Stimulated activated CD4-positive, alpha-beta T cell treated with anti-CD3 and anti-CD28 coated beads, Interleukin-2, amount 100 ng/mL, for 4 hours (primary cell): ENCODE results near the gene MTUS2.

Experiments
- DNase-seq: peaks from one replicate; pipeline ENCODE4 v3.0.0-alpha.2; 2020; ENCODE audit warnings: low read depth

The MTUS2 gene

DNA sequence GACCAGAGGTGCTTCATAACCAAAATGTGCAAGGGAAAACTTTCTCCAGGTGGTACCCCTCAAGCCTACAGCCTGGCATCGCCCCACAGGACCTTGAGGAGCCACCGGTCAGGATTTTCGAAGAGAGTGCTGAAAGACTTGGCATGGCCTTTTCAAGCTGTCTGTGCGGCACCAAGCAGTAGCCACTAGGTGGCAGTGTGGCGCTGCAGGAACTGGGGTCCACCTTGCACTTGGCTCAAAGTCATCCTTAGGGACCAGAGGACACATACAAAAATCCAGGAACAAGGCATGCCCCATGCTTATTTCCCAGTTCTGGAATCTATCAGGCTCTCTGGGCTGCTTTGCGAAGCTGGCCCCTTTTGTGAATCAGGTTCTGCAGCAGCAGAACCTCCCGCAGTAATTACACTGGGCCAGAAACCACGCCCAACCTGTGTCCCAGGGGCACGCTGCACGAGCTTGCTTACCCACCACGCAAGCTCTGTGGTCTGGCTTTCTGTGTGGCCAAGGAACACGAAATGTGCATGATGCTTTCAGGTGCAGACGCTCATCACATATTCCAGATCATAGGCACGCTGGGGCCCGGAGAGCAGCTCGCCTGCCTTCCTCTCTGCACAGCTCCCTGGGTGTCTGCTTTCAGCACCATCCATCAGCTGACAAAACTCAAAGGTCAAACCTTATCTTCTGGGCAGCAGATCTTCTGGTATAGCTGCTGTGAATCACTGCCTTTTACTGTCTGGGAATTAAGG, 688.2 kb downstream of the MTUS2 start:
- peak; percentile 51 for DNase-seq

DNA sequence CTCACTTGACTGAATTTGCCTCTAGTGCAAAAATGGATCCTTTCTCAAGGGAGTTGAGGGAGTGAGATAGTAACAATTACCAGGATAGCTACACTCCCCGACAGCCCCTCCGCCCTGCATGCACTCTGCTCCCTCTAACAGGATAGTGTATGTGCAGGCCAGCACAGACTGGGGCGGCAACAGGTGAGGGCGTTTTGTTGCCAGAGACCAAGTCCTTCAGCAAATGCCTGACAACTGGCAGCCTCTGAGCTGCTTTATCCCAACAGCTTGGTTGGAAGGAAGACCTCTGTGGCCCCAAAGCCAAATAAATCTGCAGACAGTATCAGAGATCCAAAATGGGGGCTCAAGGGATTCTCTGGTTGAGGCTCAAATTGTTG, 688.7 kb downstream of the MTUS2 start:
- DNase-seq = no peak

DNA sequence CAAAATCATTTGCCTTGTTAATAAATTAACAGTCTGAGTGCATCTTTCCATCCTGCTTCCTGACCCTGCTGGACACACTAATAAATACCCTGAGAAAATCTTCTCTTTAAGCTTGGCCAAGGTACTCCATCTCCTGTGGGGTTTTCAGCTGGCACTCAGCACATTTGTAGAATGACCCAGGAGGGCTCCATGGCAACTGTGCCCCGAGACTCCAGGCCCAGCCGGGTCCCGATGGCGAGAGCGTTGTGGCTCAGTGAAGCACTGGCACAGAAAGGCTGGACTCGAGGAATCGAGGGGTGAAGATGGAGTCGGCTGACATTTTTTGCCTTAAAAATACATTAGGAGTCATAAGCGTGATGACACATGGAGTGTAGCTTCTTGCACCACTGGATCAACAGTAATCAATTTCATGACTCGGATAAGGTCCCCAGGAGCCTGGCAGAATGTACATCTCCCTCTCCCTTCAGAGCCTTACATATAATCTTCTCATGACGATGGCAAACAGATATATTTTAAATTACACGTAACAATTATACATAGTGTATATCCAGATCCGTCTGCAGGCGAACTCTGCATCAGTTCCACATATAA, 690.0 kb downstream of the MTUS2 start:
- DNase-seq = no peak

DNA sequence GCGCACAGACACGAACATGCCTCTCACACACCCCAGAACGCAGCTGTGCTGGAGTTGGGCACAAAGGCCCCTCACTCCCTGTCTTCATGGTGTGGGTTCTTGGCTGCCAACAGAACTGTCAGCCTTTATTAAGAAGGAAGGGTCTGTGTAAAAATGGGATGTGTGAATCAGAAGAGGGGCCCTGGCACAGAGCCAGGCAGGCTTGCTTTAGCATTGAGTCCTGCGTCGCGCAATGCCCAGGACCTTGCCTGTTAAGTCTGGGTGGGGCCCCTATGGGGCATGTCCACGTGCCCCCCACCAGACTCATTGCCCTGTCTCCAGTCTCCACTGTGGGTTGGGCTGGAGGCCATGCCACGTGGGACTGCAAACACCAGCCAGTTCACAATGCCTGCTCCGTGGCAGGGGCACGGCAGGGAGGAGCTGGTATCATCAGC, 690.5 kb downstream of the MTUS2 start:
- no peak for DNase-seq

DNA sequence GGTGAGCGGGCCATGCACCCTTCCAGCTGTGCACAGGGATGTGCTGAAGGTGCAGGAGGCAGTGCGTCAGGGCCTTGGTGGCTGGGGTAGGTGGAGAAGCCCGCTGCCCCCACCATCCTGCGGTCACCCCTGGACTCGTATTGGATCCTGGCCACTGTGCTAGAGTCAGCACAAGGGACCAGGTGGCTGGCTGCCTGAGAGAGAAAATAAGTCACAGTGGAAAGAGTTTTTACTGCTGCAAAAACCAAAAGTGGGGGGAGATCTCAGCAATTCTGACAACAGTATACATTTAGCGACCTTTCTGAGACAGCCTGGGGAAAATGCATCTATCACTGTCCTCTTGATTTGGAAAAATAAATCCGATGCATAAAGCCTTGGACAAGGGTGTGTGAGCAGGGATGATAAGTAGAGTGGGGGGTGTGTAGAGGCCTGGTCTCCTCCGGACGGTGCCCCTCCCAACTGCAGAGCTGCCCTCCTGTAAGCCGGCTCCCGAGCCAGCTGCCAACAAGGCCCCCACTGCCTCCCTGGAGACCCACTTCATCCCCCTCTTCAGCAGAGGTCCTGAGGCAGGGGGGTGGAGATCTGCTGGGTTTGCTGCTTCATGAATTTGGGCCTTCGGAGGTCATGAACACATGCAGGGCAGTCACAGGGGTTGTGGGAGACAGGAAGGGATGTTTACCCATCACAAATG, 691.1 kb downstream of the MTUS2 start:
- no peak for DNase-seq

DNA sequence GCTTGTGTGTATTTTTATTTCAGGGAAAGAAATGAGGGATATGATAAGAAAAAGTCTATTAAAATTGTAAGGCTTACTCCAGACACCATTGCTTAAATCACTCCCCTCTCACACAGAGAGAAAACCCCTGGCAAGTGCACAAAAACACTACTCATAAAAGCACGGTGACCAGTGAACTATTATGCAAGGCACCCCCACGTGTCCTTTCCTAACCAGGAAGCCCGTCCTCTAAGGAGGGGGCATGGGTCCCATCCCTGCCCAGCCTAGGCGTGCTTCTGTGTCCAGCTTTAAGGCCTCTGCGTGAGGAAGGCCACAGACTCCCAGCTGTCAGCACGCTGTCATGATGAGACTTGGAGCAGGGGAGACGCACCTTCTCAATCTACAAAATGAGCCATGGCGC, 691.8 kb downstream of the MTUS2 start:
- no peak for DNase-seq

DNA sequence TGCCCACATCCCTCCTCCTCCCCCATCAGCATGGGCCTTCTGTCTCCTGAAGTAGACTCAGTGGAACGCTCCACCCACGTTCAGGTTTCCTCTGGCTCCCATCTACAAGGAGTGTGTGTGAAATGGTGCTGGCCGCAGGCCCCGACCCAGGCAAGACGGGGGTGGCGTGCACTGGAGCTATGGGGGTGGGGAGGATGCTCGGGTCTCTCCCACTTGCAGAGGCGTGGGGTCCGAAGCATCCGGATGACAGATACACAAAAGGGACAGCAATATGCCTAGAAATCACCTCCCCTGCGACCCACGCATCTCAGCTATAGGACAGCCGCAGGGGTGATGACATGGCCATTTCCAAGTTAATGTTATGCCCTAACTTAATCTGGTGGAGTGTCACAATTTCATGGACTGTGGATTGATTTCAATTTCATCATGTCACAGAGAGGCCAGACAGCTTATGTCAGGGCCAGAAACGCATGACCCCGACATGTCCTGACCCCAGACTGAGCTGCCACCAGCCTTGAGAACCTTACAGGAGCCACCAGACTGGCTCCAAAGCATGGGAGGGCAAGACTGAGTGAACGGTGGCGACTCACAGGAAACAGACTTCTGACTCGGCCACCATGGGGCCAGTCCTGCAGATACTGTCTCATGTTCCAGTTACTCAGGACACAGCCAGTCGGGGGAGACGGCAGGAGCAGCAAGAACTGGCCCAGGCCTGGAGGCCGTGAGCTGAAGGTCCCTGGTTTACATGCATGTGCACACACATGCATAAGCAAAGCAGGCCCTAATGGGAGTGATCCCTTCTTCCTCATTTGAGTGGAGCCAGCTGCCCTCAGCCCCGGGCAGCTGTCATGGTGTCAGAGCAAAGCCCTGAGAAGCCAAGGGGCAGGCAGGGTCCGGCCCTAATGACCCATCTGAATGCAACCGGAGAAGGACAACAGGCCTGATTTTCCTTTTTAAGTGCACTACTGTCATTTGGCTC, 693.2 kb downstream of the MTUS2 start:
- no peak for DNase-seq

DNA sequence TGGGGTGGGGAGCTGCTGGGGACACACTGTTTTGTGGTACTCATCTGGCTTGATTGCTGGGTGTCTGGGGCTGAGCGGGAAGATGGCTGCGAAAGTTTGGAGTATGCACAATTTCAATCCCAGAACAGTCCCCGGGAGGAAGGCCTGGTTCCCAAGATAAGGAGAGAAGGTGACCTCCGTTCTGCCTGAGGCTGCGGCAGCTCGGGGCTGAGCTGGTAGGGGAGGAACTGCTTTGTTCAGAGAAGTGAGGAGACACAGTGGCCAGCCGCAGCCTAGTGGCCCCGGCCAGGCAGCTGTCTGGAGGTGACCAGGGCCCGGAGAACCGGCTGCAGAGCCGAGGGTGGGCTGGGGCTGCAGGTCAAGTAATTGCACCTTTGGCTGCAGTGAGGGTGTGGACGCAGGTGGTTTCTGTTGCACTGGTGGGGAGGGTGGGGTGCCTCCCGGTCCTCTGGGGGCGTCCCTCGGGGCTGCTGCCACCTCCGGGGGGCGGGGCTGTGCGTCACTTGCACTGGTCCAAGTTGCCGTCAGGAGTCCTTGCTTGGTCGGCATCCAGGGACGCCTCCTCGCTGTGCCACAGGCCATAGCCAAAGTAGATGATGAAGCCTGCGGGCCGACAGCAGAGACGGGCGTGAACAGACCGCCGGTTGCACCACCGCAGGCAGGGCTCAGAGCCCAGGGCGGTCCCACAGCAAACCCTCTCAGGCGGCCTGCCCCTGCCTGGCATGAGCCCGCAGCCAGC, 694.0 kb downstream of the MTUS2 start:
- DNase-seq = no peak

DNA sequence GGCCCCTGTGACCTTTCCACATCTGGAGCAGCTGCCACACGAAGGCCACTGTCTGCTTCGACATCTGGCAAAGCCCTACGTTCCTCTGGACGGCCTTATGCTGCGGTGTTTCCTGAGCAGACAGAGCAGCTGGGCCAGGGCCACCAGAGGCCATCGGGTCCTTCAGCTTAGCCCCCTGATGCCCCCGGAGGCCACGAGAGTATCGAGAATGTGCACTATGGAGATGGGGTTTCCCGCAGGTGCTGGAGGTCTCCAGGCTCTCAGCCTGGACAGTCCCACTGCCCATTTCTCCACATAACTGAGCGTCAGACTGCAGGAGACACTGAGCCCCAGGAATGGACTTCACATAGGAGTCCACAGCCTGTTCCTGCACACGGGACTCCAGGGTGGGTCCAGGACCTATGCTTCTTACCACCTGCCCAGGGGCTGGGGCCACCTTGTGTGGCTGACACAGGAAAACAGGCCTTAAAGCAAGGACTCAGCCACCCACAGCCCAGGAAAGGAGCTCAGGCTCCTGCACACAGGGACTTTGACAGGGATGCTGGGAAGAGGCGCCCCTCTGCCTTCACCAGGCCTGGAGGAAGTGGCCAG, 694.7 kb downstream of the MTUS2 start:
- no peak for DNase-seq

DNA sequence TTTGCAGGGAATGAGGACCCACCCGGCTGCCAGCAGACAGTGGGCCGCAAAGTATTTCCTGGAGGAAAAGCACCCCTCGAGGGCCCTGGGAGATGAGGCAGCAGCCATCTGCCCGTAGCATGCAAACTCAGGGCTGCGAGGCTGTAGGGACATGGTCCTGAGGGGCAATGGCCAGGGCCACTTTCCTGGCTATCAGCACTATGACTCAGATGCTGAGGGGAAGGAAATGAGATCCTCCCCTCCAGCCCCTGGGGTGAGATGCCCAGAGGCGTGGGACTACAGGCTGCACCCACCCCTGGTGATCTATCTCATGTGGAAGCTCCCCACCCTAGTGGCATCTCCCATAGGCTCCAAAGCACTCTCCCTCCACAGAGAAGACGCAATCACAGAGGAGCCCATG, 695.2 kb downstream of the MTUS2 start:
- no peak for DNase-seq

DNA sequence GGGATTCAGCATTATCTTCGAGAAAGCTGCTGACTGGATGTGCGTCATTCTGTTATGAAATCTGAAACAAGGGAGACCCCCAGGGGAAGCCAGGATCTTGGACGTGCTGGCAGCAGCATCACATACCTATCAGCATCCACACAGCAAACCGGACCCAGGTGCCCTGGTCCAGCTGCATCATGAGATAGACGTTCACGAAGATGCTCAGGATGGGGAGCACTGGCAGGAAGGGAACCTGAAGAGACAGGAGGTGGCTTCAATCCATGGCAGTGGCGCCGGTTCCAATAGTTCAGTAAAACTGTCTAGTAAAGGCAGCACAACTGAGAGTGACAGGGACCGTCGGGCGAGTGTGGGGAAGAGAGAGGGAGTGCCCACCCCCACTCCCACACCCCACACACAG, 695.9 kb downstream of the MTUS2 start:
- no peak for DNase-seq

DNA sequence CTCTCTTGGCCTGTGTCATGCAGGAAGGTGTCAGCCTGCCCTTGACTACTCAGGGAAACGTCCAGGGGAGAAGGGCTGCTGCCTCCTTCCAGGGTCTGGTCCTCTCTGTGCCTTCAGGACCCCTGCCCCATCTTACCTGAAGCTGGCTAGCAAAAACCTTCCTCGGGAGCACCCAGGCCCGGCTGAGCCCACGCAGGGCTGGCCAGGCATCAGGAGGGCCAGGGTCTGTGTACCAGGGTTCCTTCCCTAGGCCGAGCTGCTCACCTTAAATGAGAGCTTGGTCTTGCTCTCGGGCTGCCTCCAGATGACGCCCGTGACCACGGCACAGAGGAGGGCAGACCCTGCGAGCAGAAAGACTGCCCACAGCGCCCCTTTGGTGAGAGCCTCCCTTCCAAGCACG, 696.7 kb downstream of the MTUS2 start:
- no peak for DNase-seq

DNA sequence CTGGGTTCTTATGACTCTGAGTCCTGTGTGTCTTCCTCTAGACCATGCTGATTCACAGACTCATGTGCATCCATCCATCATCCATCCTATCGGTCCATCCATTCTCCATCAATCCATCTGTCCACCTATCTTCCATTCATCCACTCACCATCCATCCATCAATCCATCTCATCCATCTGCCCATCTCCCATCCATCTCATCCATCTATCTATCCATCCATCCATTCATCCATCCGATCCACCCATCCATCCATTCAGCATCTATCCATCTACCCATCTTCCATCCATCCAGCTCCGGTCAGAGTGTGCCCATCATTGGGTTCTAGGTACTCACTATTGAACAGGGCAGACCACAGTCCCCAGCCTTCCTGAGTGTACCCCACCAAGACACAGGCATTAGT, 699.8 kb downstream of the MTUS2 start:
- DNase-seq = no peak

DNA sequence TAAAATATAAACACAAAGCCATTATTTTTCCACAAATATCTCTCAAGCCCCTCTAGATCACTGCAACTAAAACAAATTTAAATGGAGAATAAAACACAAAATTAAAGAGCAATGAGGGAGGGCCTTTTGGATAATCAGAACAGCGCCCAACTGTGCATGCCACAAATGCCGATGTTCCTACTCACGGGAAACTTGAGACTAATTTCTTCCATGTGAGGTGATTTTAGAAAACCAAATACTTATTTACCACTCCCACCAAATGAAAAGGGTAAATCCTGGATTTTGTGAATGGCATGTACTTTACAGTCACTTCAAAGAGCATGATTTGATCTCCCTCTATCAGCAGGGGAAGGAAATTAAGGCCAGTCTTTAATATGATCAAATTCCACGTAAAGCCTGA, 700.5 kb downstream of the MTUS2 start:
- no peak for DNase-seq

DNA sequence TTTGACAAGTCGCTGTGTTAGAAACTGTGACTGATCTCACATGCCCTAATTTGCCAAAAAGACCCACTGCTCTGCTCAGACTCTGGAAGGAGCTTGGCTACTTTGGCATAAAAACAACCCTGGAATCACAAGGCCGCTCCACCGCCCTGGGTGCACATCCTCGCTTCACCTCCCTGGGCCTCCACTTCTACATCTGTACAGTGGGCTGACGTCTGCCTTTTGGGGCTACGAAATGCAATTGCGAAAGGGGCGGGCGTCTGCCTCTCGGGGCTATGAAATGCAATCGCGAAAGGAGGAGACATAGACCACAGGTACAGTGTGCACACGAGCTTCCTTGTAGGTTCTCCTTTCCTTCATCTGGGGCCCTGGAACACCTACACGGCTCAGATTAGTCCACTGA, 701.2 kb downstream of the MTUS2 start:
- DNase-seq = no peak

DNA sequence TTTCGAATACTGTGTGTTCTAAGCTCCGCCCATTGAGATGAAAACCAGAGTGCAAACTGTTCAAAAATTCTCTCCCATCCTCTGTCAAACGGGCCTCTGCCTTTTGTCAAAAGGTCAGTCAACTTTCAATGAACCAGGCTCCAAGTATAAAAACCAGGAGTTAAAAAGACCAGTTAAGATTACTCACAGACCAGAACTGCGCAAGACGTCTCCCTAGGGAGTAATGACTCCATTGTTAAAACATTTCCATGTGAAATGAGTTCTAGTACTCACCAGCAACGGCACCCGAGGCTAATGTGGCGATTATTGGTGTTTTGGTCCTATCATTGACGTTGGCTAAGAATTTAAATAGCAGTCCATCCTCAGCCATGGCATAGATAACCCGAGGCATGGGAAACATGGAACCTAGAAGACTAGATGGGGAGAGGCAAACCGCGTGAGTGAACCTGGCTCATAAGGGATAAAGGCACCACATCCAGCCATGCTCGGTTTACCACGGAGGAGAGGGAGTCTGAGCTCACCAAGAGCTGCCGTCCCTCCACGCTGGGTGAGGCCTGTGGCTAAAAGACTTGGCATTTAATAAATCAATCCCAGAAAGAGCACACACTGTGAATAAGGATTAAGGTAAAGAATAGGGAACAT, 702.0 kb downstream of the MTUS2 start:
- no peak for DNase-seq

DNA sequence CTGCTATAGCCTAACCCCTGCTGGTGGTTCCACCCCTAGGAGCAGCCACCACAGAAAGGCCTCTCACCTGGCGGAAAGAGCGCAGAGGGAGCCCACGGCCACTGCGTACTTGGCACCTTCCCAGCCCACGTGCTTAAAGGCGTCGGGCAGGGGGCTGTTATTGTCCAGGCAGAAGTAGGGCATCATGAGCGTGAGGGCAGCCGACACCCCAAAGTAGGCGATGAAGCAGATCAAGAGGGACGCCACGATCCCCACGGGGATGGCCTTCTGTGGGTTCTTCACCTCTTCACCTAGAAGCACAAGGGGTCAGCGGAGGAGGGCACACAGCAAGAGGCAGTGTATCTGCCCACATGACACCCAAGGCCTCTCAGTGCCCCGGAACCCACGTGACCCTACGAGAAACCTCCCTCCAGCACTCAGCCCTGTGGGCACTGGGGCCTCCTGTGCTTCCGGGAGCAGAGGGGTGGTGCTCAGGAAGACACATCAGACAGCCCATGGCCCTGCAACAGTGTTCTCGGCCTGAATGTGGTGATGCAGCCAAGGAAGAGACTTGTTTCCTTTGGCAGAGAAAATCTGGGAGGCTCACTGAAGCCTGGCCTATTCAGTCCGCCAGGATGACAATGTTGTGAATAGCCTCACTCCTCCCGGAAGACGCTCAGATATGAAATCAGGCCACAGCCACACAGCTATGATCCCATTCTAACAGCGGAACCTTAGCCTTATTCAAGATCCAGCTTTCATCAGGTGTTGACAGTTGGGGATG, 703.2 kb downstream of the MTUS2 start:
- DNase-seq = no peak

DNA sequence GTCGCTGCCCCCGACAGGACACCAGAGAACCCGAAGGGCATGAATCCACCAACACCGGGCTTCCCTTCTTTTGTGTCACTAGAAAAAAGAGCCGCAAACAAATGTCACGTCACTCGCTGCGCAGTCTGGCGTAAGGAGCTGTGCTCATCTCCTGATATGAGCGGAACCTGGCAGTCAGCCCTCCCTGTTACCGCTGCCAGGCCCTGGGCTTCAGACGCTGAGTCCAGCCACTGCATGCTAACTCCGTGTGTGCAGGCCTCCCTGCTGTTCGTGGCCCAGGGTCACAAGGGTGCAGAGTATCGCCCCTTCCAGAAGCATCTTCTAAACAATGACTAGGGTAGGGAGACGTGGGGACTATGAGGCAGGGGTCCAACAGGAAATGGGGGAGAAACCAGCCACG, 704.0 kb downstream of the MTUS2 start:
- no peak for DNase-seq

DNA sequence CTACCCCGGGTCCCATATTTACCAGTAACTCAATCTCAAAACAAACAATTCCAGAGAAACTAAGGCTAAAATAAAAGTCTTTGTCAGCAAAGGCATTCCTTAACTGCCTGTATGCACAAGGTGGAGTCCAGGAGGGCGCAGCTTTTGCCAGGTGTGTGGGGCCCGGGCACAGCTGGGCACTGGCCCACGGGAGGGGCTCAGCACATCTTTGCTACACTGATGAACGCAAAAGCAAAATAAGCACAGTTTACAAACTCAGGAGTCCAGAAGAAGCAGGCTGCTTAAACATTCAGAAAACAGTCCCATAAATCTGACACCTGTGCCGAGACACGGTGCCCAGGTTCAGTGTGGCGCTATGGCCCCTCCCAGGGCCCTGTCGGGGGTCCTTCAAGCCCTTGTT, 704.5 kb downstream of the MTUS2 start:
- DNase-seq = no peak

DNA sequence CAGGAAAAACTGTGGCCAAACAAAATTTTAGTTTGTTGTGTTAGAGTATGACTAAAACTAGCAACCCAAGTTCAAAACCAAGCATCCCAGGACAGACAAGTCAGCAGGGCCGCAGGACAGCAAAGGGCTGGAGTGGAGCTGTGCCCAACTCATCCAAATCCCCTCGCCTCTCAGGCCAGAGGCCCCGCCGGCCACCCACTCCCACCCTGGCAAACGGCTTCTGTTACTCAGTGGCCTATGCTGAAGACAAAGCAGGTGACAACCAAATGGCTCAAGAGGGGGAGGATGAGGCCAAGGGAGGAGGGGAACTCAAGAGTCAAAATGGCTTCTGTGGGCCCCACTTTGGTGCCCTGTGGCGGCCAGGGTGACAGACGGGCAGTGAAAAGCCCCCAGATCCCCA, 705.6 kb downstream of the MTUS2 start:
- DNase-seq = no peak
